Central memory CD8-positive, alpha-beta T cell (primary cell): ENCODE measurements around the gene FBRSL1.

Source experiments
- ATAC-seq: fragments of 150-1000 bp; cut with Tn5 transposase; replicated peaks from 2 replicates; pipeline ENCODE4 v1.10.0; 2022; ENCODE audit warnings: mild to moderate bottlenecking, moderate FRiP score, moderate number of reproducible peaks; ENCODE audit not compliant: poor library complexity, severe bottlenecking; ENCODE audit errors: extremely low read depth
- DNase-seq, 2 donors: peaks; one replicate each; pipeline ENCODE4 v3.0.0; 2021; ENCODE audit warnings: low spot score in 2 of 2
- H3K27ac Mint-ChIP-seq: one replicate; pipeline ENCODE4 v1.8.0; 2022; ENCODE audit warnings: low read depth, mild to moderate bottlenecking, moderate library complexity, mixed read lengths
- H3K27me3 Mint-ChIP-seq: one replicate; pipeline ENCODE4 v1.8.0; 2022; ENCODE audit warnings: mixed read lengths
- H3K36me3 Mint-ChIP-seq: one replicate; pipeline ENCODE4 v1.8.0; 2022; ENCODE audit warnings: mild to moderate bottlenecking, moderate library complexity, mixed read lengths; ENCODE audit not compliant: insufficient read depth
- H3K4me1 Mint-ChIP-seq: one replicate; pipeline ENCODE4 v1.8.0; 2022; ENCODE audit warnings: mixed read lengths
- H3K4me3 Mint-ChIP-seq: one replicate; pipeline ENCODE4 v1.8.0; 2022; ENCODE audit warnings: mild to moderate bottlenecking, moderate library complexity, mixed read lengths
- H3K9me3 Mint-ChIP-seq: one replicate; pipeline ENCODE4 v1.8.0; 2022; ENCODE audit warnings: mixed read lengths

Gene FBRSL1

DNA sequence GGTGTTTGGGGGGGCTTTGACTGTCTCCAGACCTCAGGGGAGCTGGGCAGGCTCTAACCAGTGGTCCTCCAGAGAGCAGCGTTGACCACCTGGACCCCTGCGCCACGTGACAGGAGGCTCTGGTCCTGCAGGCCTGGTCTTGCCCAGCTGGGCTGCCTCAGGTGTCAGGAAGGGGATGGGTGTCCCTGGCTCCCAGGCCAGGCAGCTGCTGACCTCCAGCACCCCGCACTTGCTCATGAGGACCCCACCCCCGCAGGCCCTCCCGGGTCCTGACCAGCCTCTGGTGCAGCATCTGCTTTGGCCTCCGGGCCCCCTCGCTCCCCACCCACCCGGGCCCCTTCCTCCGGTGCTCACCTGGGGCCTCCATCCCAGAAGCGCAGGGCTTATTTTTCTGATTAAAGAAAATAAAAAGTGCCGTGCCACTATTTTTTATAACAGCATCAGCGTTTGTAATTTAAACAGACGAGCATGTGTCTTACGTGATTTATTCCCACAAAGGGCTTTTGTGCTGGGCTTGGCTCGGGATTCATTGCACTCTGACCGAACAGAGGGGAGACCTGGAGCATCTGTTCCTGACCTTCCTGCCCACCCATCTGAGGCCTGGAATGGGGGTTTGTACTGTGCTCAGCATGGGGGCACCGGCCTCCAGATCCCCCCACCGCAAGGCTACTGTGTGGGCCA, 21.7 kb downstream of the FBRSL1 start:
- Mint-ChIP-seq H3K36me3 (peaks cover 15% of the 10 kb centered on the region), H3K27me3 (no peaks in the 10 kb centered on the region), H3K4me3 (no peak overlapping the region), H3K9me3 (no peaks in the 10 kb centered on the region), H3K4me1 (peaks cover 9% of the 10 kb centered on the region), H3K27ac (no peak overlapping the region)
- ATAC-seq = no peak
- no peak for DNase-seq

DNA sequence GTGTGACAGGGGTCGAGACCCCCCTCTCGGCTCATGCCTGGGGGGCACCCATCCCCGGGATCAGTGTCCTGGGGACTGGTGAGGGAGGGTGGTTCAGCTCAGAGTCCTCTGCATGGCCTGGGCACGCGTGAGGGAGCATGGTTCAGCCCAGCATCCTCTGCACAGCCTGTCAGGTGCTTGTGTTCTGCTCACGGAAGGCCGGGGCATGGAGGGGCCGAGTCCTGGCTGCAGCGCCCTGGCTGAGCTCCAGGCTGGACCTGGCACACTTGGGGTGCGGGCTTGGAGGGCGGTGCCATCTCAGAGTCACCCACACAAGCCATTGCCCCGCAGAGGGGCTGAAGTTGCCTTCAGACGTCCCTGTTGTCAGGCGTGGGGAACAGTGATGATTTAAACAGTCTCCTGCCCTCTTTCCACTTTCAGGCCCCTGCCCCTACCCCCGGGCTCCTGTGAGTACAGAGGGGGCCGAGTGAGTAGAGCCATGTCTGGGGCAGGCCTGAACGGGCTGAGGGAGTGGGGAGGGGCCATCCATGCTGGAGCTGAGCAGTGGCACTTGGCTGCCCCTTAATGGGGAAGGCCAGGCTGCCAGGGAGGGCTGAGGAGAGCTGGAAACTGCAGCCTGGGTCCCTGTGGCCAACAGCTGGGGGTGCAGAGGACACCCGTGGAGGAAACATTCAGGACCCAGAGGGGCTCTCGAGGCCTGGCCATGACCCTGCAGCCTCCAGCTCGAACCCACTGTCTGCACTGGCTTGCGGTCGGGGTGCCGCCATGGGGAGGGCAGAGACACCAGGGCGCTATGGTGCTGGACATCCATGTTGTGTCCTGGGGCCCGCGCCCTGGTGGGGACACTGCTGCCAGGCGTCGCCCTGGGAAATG, 22.5 kb downstream of the FBRSL1 start:
- H3K27ac Mint-ChIP-seq = peak overlapping the region; percentile 62
- peaks cover 6% of the 10 kb centered on the region for H3K4me1 Mint-ChIP-seq
- H3K4me3 Mint-ChIP-seq = no peak overlapping the region
- no peak for DNase-seq
- H3K9me3 Mint-ChIP-seq = no peaks in the 10 kb centered on the region
- H3K27me3 Mint-ChIP-seq = no peaks in the 10 kb centered on the region
- ATAC-seq = no peak
- peaks cover 19% of the 10 kb centered on the region for H3K36me3 Mint-ChIP-seq

DNA sequence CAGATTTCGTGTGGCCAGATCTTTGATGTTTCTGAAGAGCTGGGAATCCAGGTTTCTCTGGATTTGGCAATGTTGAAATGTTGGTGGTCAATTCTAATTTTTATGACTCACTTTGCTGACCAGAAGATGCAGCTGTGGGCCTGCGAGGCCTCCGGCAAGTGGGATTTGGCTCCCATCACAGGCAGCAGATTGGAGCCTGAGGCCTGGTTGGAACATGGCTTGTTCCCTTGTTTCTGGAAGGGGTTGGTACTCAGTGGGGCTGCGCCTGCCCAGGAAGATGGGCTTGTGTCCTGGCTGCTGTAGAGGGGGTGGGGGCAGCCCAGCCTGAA, 23.1 kb downstream of the FBRSL1 start:
- Mint-ChIP-seq H3K4me1 (peaks cover 7% of the 10 kb centered on the region), H3K27ac (peak overlapping the region; percentile 62), H3K36me3 (peaks cover 20% of the 10 kb centered on the region), H3K27me3 (no peaks in the 10 kb centered on the region), H3K4me3 (no peak overlapping the region), H3K9me3 (no peaks in the 10 kb centered on the region)
- ATAC-seq = no peak
- DNase-seq = no peak

DNA sequence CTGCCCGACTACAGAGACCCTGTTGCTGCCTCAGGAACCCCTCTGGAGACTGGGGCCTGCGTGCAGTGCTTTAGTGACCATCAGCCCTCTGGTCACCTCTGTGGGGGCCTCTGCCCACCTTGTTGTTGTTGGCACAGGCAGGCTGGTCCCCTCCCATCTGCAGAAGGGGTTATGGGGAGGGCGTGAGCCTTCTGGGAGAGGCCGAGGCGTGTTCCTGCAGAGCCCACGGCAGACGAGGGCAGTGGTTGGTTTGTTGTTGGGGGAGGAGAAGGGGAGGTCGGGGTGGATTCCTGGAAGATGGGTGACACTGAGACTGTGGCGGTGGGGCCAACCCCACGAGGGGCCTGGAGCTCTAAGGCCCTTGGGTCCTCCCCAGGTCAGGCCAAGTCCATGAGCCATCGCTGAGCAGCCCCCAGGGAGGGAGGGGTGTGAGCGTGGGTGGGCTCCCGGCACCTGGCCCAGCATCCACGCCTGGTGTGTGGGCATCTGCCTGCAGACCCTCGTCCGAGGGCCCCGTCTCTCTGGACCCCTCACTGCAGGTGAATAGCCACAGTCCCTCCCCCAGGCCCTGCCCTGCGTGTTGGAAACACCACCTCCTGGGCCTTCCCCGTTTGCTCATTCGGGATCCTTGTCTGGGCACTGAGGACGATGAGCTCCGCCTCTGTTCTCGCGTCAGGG, 23.6 kb downstream of the FBRSL1 start:
- DNase-seq = no peak
- Mint-ChIP-seq H3K4me3 (no peak overlapping the region), H3K27ac (peak overlapping the region; percentile 62), H3K27me3 (no peaks in the 10 kb centered on the region), H3K4me1 (peaks cover 13% of the 10 kb centered on the region), H3K36me3 (peaks cover 24% of the 10 kb centered on the region), H3K9me3 (peaks cover 4% of the 10 kb centered on the region)
- ATAC-seq = no peak

DNA sequence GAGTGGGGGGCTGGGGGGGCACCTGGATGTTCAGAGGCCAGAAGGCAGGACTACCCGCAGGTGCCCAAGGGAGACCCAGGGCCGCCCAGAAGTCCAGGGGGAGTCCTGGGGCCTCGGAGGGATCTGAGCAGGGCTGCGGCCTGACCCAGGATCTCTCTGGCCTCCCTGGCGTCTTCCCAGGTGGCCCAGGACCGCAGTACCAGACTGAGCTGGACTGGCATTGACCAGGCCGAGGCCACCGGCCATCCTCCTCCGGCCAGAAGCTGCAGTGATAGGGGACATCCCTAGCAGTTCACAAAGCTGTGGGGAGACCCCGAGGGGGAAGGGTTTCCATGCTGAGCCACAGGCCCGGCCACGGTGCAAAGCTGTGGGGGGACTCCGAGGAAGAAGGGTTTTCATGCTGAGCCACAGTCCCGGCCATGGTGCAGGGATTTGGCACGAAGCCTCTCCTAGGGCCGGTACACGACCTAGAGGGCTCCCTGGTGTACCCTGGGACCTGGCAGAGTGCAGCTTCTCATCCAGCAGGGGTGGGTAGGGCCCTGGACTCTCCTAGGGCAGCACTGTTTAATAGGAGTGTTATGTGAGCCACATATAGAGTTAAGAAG, 24.4 kb downstream of the FBRSL1 start:
- peaks cover 27% of the 10 kb centered on the region for H3K36me3 Mint-ChIP-seq
- peaks cover 18% of the 10 kb centered on the region for H3K4me1 Mint-ChIP-seq
- no peak overlapping the region for H3K27ac Mint-ChIP-seq
- peaks cover 9% of the 10 kb centered on the region for H3K9me3 Mint-ChIP-seq
- ATAC-seq (no peak), DNase-seq (no peak)
- no peak overlapping the region for H3K4me3 Mint-ChIP-seq
- no peaks in the 10 kb centered on the region for H3K27me3 Mint-ChIP-seq

DNA sequence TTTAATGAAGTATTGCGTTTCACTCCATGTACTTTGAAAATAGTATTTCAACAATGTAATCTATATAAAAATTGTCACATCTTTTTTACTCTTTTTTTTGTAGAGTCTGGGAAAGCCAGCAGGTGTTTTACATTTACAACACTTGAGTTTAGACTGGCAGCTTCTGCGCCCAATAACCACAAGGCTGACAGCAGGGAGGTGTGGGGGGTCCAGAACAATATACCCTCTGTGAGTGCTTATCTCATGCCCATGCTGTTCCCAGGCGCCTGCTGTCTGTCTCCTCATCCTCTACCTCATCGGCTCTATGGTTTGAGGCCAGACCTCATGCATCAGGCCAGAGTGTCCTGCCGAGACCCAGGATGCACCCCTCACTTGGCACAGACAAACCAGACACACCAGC, 24.9 kb downstream of the FBRSL1 start:
- H3K4me3 Mint-ChIP-seq = no peak overlapping the region
- ATAC-seq = no peak
- peaks cover 9% of the 10 kb centered on the region for H3K9me3 Mint-ChIP-seq
- H3K36me3 Mint-ChIP-seq = peaks cover 31% of the 10 kb centered on the region
- no peaks in the 10 kb centered on the region for H3K27me3 Mint-ChIP-seq
- no peak for DNase-seq
- no peak overlapping the region for H3K27ac Mint-ChIP-seq
- peaks cover 18% of the 10 kb centered on the region for H3K4me1 Mint-ChIP-seq

DNA sequence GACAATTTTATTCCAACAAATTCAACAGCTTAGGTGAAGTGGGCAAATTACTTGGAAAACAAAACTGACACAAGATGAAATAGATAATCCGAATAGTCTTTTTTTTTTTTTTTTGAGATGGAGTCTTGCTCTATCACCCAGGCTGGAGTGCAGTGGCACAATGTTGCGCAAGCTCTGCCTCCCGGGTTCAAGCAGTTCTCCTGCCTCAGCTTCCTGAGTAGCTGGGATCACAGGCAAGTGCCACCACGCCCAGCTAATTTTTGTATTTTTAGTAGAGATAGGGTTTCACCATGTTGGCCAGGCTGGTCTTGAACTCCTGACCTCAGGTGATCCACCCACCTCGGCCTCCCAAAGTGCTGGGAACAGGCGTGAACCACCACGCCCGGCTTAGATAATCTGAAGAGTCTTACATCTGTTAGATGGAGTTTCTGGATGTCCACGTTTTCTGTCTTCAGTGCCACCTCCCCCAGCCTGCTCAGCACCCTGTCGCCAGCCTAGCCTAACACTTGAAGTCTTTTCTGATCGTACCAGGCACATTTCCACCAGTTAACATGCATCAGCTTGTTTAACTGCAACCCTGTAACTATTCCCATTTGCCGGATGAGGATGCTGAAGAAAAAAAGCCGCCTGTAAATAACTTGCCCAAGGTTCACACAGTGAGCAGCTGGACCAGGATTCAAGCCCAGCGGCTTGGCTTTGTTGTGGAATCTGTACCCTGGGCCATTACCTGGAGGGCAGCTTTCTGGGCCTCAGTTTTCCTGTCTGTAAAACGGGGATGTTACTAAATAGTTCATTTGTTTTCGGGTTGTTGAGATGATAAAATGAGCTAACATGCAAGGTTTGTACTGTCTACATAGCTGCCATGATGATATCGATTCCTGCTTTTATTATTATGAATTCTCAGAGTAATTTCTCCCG, 26.4 kb downstream of the FBRSL1 start:
- Mint-ChIP-seq H3K27ac (no peak overlapping the region), H3K4me1 (peaks cover 24% of the 10 kb centered on the region), H3K9me3 (peaks cover 9% of the 10 kb centered on the region), H3K4me3 (no peak overlapping the region), H3K27me3 (no peaks in the 10 kb centered on the region), H3K36me3 (peaks cover 28% of the 10 kb centered on the region)
- DNase-seq = no peak
- ATAC-seq = no peak

DNA sequence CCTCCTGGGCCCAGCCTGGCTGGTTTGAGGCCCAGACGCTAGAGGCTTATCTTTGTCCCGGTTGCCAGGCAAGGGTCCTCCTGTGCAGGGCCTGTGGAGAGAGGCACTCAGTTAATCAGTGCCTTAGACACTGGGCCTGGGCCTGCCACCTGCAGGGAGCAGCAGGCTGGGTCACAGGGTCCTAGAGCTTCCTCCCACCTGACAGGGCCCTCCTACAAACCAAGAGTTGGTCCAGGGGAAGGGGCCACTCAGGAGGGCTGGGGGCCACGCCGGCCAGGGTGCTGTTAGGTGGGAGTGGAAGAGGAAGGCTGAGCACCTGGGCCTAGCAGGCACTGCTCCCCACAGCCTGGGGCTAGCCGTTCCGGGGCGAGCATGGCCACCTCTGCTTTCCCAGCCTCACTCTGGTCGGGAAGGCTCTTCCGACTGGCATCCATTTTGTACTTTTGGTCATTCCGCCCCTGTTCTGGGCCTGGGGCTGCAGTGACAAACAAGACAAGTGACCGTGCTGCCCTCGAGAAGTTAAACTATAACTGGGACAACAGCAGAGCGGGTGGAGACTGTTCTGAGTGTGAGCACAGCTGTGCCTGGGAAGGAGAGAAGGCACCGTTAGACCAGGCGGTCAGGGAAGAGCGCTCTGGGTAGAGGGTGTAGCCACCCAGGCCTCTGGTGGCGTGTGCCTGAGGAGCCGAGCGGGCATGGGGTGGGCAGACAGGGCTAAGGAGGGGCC, 27.2 kb downstream of the FBRSL1 start:
- no peak overlapping the region for H3K27ac Mint-ChIP-seq
- no peak for ATAC-seq
- no peak for DNase-seq
- H3K4me3 Mint-ChIP-seq = no peak overlapping the region
- peaks cover 30% of the 10 kb centered on the region for H3K4me1 Mint-ChIP-seq
- peaks cover 28% of the 10 kb centered on the region for H3K36me3 Mint-ChIP-seq
- no peaks in the 10 kb centered on the region for H3K27me3 Mint-ChIP-seq
- peaks cover 9% of the 10 kb centered on the region for H3K9me3 Mint-ChIP-seq

DNA sequence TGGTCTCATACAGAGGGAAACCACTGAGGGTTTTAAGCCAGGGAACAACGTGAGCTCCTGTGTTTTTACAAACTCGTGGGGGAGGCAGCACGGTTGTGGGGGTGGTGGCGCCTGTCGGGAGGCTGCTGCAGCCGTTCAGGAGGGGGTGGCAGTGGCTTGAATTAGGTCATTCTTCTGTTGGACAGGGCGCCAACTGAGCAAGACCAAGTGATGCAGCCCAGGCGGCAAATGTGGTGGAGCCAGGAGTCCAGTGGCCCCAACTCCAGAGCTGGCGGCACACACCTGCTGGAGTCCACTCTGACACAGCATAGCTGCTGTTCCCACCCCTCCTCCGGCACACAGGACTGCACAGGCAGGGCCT, 27.8 kb downstream of the FBRSL1 start:
- no peaks in the 10 kb centered on the region for H3K27me3 Mint-ChIP-seq
- DNase-seq (no peak), ATAC-seq (no peak)
- peaks cover 9% of the 10 kb centered on the region for H3K9me3 Mint-ChIP-seq
- peaks cover 30% of the 10 kb centered on the region for H3K4me1 Mint-ChIP-seq
- peaks cover 26% of the 10 kb centered on the region for H3K36me3 Mint-ChIP-seq
- H3K27ac Mint-ChIP-seq = no peak overlapping the region
- no peak overlapping the region for H3K4me3 Mint-ChIP-seq

DNA sequence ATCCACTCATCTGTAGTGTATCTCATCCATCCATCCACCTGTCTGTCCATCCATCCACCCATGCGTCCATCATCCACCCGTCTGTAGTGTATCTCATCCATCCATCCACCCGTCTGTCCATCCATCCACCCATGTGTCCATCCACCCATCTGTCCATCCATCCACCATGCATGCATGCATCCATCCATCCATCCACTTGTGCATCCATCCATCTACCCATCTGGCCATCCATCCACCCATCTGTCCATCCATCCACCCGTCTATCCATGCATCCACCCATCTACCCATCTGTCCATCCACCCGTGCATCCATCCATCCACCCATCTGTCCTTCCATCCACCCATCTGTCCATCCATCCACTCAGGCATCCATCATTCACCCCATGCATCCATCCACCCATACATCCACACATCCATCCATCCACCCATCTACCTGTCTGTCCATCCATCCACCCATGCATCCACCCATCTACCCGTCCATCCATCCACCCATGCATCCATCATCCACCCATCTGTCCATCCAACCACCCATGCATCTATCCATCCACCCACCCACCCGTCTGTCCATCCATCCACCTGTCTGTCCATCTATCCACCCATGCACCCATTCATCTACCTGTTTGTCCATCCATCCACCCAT, 28.5 kb downstream of the FBRSL1 start:
- no peak for DNase-seq
- H3K4me3 Mint-ChIP-seq = peak overlapping the region; percentile 13
- no peak overlapping the region for H3K27ac Mint-ChIP-seq
- no peak for ATAC-seq
- H3K9me3 Mint-ChIP-seq = peaks cover 9% of the 10 kb centered on the region
- no peaks in the 10 kb centered on the region for H3K27me3 Mint-ChIP-seq
- peaks cover 21% of the 10 kb centered on the region for H3K36me3 Mint-ChIP-seq
- peaks cover 25% of the 10 kb centered on the region for H3K4me1 Mint-ChIP-seq
